Gastroesophageal sphincter (tissue), 3 donors: ENCODE results near the gene ADAMTS2.

Experiments used
- CTCF ChIP-seq, 4 experiments: fragments of 200-600 bp in 2 of 4; fragments of 450-650 bp in 2 of 4; sonication (generic) in 1 of 4; IDR thresholded peaks; one replicate each; pipeline ENCODE4 v1.5.1; 2017 to 2019; ENCODE audit warnings: antibody characterized with exemption in 4 of 4, mild to moderate bottlenecking in 2 of 4, moderate library complexity in 2 of 4
- EP300 ChIP-seq: sonication (generic); formaldehyde crosslinking; IDR thresholded peaks from one replicate; pipeline ENCODE4 v1.6.1; 2017; ENCODE audit warnings: antibody characterized with exemption, mild to moderate bottlenecking
- POLR2A ChIP-seq, 2 donors: fragments of 450-650 bp; IDR thresholded peaks; one replicate each; pipeline ENCODE4 v1.6.1; 2017; ENCODE audit warnings: antibody characterized with exemption in 2 of 2, mild to moderate bottlenecking in 2 of 2, moderate library complexity in 1 of 2
- POLR2AphosphoS5 ChIP-seq: sonication (generic); formaldehyde crosslinking; IDR thresholded peaks from one replicate; pipeline ENCODE4 v1.6.1; 2017; ENCODE audit warnings: antibody characterized with exemption

- no peak for TF ChIP-seq CTCF (IDR thresholded peaks at IDR 0.05)
- no peak for TF ChIP-seq POLR2AphosphoS5
- no peak for TF ChIP-seq EP300
- TF ChIP-seq POLR2A (IDR thresholded peaks at IDR 0.05), result no peak
These were observed 25.4 kb downstream of the ADAMTS2 start for GRCh38 chr5:179319741-179320281.
